ENCODE measurements around the gene DNAH8. TPM values are rescaled to one million over a fixed set of nuclear protein-coding genes. Genes with fewer than 3 reads are reported as not detected.
A peak's percentile ranks its signal among the peaks of the same experiment; 100 is the strongest.

The DNAH8 gene
- total and polyA plus RNA-seq, 2 donors from 2014 or later = 0.50 TPM; not detected in 1

DNA sequence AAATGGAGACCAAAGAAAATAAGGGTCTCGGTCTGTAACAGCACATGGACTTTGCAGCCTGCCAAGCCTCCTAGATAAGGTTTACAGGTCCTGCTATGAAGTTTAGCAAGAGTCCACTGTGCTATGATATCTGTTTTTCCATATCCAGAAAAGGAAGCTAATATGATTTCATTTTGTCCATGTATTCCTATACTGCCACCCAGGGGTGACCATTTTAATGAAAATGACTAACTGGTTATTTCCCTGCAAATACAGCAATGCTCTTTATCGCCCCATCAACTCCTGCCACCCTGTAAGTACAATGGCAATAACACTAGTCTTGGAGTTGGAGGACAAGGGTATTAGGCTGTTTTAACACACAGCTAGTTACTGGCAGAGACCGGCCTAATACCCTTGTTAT, 218.3 kb downstream of the DNAH8 start:
- no peaks in the 10 kb centered on the region for H3K36me3 ChIP-seq (ENCODE audit: control insufficient read depth in 2 of 3, insufficient read depth in 3 of 3, low read length in 3 of 3)
- FAIRE-seq = no peak

DNA sequence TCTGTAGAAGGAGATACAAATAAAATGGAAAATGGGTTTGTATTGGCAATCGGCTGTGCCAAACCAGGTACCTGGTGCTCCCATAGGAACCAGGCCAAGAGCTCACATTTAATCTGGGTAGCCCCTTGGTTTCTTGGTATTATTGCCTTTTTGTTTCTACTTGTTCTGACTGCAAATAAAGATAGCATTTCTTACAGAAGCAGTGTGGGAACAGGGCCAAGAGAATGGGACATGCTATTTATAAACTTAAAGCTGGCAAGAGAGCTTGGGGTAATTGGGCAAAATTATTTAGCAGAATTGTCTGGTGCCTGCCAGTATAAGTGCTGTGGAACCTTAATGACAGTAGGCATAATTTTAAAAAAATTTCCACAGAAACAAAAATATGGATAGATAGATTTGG, 219.9 kb downstream of the DNAH8 start:
- FAIRE-seq (no peak), DNase-seq (no peak)
- no peaks in the 10 kb centered on the region for H3K36me3 ChIP-seq (ENCODE audit: control insufficient read depth in 2 of 3, insufficient read depth in 3 of 3, low read length in 3 of 3)
- intact Hi-C loops (cut with DNase I) = no loop called here
- no peak overlapping the region for H3K4me3 ChIP-seq (ENCODE audit: low read length in 3 of 3)
- H3K9me3 ChIP-seq (ENCODE audit: control insufficient read depth in 2 of 3, insufficient read depth in 1 of 3, low read length in 3 of 3) = no peaks in the 10 kb centered on the region
- H3K27ac ChIP-seq (ENCODE audit: low read depth in 2 of 2, low read length in 2 of 2) = no peak overlapping the region
- TF ChIP-seq, protein P1, sequence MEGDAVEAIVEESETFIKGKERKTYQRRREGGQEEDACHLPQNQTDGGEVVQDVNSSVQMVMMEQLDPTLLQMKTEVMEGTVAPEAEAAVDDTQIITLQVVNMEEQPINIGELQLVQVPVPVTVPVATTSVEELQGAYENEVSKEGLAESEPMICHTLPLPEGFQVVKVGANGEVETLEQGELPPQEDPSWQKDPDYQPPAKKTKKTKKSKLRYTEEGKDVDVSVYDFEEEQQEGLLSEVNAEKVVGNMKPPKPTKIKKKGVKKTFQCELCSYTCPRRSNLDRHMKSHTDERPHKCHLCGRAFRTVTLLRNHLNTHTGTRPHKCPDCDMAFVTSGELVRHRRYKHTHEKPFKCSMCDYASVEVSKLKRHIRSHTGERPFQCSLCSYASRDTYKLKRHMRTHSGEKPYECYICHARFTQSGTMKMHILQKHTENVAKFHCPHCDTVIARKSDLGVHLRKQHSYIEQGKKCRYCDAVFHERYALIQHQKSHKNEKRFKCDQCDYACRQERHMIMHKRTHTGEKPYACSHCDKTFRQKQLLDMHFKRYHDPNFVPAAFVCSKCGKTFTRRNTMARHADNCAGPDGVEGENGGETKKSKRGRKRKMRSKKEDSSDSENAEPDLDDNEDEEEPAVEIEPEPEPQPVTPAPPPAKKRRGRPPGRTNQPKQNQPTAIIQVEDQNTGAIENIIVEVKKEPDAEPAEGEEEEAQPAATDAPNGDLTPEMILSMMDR (IDR thresholded peaks at IDR 0.05; ENCODE audit: borderline replicate concordance, extremely low read depth, insufficient read depth) = no peak
- H3K27me3 ChIP-seq (ENCODE audit: control insufficient read depth, insufficient read depth, low read length) = no peaks in the 10 kb centered on the region
- H3K9ac ChIP-seq (ENCODE audit: low read length in 3 of 3) = no peak overlapping the region
- H3K4me1 ChIP-seq (ENCODE audit: control insufficient read depth in 2 of 3, insufficient read depth in 2 of 3, low read depth in 1 of 3, low read length in 3 of 3) = no peaks in the 10 kb centered on the region

More for the DNA sequence above, 218.3 kb downstream of the DNAH8 start:
- no peak overlapping the region for H3K27ac ChIP-seq (ENCODE audit: low read depth in 2 of 2, low read length in 2 of 2)
- no peaks in the 10 kb centered on the region for H3K4me1 ChIP-seq (ENCODE audit: control insufficient read depth in 2 of 3, insufficient read depth in 2 of 3, low read depth in 1 of 3, low read length in 3 of 3)
- TF ChIP-seq, protein P1 (IDR thresholded peaks at IDR 0.05; ENCODE audit: borderline replicate concordance, extremely low read depth, insufficient read depth) = no peak
- no peaks in the 10 kb centered on the region for H3K27me3 ChIP-seq (ENCODE audit: control insufficient read depth, insufficient read depth, low read length)
- H3K9me3 ChIP-seq (ENCODE audit: control insufficient read depth in 2 of 3, insufficient read depth in 1 of 3, low read length in 3 of 3) = no peaks in the 10 kb centered on the region
- no peak overlapping the region for H3K4me3 ChIP-seq (ENCODE audit: low read length in 3 of 3)
- intact Hi-C loops (cut with DNase I) = no loop called here
- peak in 2 of 5 donors; percentile 8 to 40 for DNase-seq
- H3K9ac ChIP-seq (ENCODE audit: low read length in 3 of 3) = no peak overlapping the region

DNA sequence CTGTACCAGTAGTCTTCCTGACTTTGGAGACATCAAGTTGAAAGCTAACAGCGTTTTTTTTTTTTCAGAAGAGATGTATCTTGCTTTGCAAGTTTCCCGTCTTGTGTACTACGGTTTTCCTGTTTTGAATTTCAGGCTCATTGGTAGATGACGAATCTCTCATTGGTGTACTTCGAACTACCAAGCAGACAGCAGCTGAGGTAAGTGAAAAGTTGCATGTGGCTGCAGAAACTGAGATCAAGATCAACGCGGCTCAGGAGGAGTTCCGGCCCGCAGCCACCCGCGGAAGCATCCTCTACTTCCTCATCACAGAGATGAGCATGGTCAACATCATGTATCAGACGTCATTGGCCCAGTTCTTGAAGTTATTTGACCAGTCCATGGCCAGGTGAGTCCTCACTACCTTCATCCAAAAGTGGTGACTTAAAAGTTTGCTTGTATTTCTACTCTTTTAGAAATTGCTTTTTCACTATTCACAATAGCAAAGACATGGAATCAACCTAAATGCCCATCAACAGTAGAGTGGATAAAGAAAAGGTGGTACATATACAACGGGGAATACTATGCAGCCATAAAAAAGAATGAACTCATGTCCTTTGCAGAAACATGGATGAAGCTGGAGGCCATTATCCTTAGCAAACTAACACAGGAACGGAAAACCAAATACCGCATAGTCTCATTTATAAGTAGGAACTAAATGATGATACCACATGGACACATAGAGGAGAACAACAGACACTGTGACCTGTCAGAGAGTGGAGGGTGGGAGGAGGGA, 222.9 kb downstream of the DNAH8 start:
- Histone ChIP-seq H3K4me1 (ENCODE audit: control insufficient read depth in 2 of 3, insufficient read depth in 2 of 3, low read depth in 1 of 3, low read length in 3 of 3) (no peaks in the 10 kb centered on the region), H3K27ac (ENCODE audit: low read depth in 2 of 2, low read length in 2 of 2) (no peak overlapping the region), H3K9ac (ENCODE audit: low read length in 3 of 3) (no peak overlapping the region), H3K36me3 (ENCODE audit: control insufficient read depth in 2 of 3, insufficient read depth in 3 of 3, low read length in 3 of 3) (no peaks in the 10 kb centered on the region), H3K9me3 (ENCODE audit: control insufficient read depth in 2 of 3, insufficient read depth in 1 of 3, low read length in 3 of 3) (no peaks in the 10 kb centered on the region), H3K4me3 (ENCODE audit: low read length in 3 of 3) (no peak overlapping the region), H3K27me3 (ENCODE audit: control insufficient read depth, insufficient read depth, low read length) (no peaks in the 10 kb centered on the region)
- TF ChIP-seq, protein P1 (IDR thresholded peaks at IDR 0.05; ENCODE audit: borderline replicate concordance, extremely low read depth, insufficient read depth) = no peak
- FAIRE-seq (no peak), DNase-seq (no peak)
- intact Hi-C loops (cut with DNase I) = no loop called here

Measured in kidney (tissue), 14 donors.